Endothelial cell of umbilical vein (primary cell): Measurements from ENCODE around the gene TNRC6B.

Experiments
- JUN ChIP-seq: IDR thresholded peaks from 2 replicates; pipeline ENCODE4 v1.6.1; 2011; ENCODE audit warnings: borderline replicate concordance, low read depth; ENCODE audit not compliant: insufficient read length, insufficient read depth
- POLR2AphosphoS5 ChIP-seq: IDR thresholded peaks from 2 replicates; pipeline ENCODE4 v1.6.1; 2012; ENCODE audit warnings: low read depth, mild to moderate bottlenecking, control low read depth, low read length, moderate library complexity; ENCODE audit not compliant: insufficient read depth
- TF ChIP-seq, protein P1 (sequence below), 2 donors: IDR thresholded peaks; 1 replicate in 1 of 2; 2 replicates in 1 of 2; pipeline ENCODE4 v1.5.1; 2011; ENCODE audit warnings: low read length in 2 of 2, mild to moderate bottlenecking in 2 of 2, moderate library complexity in 2 of 2, control low read depth in 1 of 2, inconsistent platforms in 1 of 2, low read depth in 1 of 2; ENCODE audit not compliant: insufficient read depth in 1 of 2; ENCODE audit errors: extremely low read depth in 1 of 2

DNA sequence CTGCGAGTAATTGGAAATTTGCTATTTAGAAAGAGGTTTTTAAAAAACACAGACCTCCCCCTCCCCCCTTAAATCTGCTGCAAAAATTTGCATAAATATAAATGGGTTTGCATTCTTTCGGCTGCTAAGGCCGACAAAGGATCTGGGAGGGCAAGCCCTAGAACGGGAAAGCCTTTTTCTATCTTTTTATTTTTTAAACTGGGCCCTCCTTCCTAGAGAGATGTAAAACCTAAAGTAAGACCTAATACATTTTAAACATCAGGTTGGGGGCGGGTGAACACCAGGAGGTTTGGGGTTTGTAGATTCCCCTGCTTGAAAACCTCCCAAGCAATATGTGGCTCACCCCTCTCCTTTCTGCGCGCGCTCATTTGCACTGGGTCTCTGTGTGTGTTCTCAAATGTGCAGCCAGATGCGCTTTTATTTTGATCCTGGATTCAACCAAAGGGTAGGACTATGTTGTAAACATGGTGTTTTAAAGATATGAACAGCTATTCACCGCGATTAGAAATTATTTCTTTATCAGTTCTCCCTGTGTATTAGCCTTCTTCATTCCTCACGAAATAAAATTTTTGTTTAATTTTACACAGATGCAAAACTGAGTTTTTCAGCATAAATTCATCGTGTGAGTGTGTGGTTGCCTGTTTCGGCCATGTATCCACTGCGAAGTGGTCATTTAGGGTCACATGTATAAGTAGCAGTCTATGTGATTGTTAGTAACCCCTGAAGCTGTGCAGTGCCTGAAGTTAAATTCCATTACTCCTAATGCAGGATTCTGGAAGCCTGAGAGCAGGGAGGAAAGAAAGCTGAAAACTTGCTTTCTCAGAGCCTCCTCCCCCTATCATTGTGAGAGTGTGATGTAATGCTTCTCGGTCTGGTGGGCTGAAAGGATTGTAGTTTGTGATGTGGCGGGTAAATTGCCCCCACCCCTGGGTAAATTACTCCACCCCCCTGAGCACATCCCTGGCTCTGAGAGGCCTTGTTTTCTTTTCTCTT lies 988 bp downstream of the TNRC6B start:
- TF ChIP-seq JUN (no peak), POLR2AphosphoS5 (no peak)
- TF ChIP-seq, protein P1, sequence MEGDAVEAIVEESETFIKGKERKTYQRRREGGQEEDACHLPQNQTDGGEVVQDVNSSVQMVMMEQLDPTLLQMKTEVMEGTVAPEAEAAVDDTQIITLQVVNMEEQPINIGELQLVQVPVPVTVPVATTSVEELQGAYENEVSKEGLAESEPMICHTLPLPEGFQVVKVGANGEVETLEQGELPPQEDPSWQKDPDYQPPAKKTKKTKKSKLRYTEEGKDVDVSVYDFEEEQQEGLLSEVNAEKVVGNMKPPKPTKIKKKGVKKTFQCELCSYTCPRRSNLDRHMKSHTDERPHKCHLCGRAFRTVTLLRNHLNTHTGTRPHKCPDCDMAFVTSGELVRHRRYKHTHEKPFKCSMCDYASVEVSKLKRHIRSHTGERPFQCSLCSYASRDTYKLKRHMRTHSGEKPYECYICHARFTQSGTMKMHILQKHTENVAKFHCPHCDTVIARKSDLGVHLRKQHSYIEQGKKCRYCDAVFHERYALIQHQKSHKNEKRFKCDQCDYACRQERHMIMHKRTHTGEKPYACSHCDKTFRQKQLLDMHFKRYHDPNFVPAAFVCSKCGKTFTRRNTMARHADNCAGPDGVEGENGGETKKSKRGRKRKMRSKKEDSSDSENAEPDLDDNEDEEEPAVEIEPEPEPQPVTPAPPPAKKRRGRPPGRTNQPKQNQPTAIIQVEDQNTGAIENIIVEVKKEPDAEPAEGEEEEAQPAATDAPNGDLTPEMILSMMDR (IDR thresholded peaks at IDR 0.05; ENCODE audit: extremely low read depth in 1 of 2, insufficient read depth in 1 of 2, low read depth in 1 of 2, low read length in 2 of 2) = no peak
